ENCODE data around the gene PCNP.
"Not testable (repeated sequence)": the region's sequence is repeated elsewhere in the genome, so short reads cannot be mapped to it uniquely, and the experiment has no call there.

DNA sequence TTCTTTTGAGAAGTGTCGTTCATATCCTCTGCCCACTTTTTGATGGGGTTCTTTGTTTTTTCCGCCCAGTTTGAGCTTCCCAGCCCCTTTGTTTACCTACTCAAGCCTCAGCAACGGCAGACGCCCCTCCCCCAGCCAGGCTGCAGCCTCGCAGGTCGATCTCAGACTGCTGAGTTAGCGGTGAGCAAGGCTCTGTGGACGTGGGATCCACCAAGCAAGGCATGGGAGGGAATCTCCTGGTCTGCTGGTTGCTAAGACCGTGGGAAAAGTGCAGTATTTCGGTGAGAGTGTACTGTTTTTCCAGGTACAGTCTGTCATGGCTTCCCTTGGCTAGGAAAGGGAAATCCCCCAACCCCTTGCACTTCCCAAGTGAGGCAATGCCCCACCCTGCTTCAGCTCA, 31.4 kb downstream of the PCNP start:
- TF ChIP-seq, protein P1, sequence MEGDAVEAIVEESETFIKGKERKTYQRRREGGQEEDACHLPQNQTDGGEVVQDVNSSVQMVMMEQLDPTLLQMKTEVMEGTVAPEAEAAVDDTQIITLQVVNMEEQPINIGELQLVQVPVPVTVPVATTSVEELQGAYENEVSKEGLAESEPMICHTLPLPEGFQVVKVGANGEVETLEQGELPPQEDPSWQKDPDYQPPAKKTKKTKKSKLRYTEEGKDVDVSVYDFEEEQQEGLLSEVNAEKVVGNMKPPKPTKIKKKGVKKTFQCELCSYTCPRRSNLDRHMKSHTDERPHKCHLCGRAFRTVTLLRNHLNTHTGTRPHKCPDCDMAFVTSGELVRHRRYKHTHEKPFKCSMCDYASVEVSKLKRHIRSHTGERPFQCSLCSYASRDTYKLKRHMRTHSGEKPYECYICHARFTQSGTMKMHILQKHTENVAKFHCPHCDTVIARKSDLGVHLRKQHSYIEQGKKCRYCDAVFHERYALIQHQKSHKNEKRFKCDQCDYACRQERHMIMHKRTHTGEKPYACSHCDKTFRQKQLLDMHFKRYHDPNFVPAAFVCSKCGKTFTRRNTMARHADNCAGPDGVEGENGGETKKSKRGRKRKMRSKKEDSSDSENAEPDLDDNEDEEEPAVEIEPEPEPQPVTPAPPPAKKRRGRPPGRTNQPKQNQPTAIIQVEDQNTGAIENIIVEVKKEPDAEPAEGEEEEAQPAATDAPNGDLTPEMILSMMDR (IDR thresholded peaks at IDR 0.05) = not testable (repeated sequence)
- not testable (repeated sequence) for TF ChIP-seq POLR2AphosphoS5, POLR2A (IDR thresholded peaks at IDR 0.05)

Measured in breast epithelium (tissue), 3 donors.